ELF-1 (cell line): ENCODE results near the gene MALRD1.

Experiments used
- DNase-seq: peaks from one replicate; pipeline ENCODE4 v3.0.0-alpha.2; 2016; ENCODE audit warnings: low read depth, low spot score

MALRD1 gene

DNA sequence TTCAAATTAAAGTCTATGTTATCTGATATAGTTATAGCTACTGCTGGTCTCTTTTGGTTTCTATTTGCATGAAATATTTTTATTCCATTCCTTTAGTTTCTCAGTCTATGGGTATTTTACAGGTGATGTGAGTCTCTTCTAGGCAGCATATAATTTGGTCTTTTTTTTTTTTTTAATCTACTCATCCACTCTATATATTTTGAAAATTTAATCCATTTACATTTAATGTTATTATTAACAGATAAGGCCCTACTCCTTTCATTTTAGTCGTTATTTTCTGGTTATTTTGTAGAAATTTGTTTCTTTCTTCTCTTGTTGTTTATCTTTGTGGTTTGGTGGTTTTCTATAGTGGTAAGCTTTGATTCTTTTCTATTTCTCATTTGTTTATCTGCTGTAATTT, 58.8 kb downstream of the MALRD1 start:
- DNase-seq: no peak

- no peak for DNase-seq
These were observed 63.1 kb downstream of the MALRD1 start for GRCh38 chr10:19111501-19112267.

- no peak for DNase-seq
These were observed 68.8 kb downstream of the MALRD1 start for GRCh38 chr10:19117438-19117837.

GRCh38 chr10:19119191-19119590, 70.6 kb downstream of the MALRD1 start:
- peak; percentile 43 for DNase-seq

GRCh38 chr10:19120381-19120908, 71.8 kb downstream of the MALRD1 start:
- no peak for DNase-seq

DNA sequence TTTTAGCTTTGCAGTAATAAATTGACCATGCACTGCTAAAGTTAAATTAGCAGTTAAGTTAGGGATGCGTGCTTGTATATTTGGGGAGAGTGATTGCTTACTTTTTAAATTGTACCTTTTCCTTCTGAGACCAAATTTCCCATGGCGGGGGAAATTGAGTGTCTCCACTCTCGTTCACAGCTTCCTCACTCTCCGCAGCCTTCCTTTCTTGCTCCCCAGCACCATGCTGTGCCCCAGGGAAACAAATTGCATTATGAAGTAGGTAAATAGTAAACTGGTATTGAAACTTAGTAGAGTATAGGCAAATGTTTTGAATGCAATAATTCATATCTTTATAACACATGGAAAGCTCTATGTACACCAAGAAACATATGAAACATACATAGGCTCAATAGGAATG, 85.4 kb downstream of the MALRD1 start:
- DNase-seq: no peak

- DNase-seq: no peak
These were observed 94.4 kb downstream of the MALRD1 start for GRCh38 chr10:19142967-19143366.

DNA sequence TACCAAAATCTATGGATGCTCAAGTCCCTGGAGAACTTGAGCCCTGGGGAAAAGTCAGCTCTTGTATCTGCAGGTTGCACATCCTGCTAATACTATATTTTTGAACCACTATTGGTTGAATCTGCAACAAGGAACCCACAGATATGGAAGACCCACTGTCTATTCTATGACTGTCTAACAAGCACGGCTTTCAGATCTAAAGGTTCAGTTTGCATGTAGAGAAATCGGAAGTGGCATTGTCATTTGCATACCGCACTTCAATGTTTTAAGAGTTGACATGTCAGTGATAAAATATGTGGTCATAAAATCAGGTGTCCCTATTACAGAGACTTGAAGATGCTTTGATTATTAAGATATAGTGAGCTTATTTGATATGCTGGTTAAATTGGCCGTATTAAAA, 95.6 kb downstream of the MALRD1 start:
- DNase-seq: no peak

- no peak for DNase-seq
These were observed 105.8 kb downstream of the MALRD1 start for GRCh38 chr10:19154375-19154774.

GRCh38 chr10:19158358-19158757, 109.8 kb downstream of the MALRD1 start:
- no peak for DNase-seq

DNA sequence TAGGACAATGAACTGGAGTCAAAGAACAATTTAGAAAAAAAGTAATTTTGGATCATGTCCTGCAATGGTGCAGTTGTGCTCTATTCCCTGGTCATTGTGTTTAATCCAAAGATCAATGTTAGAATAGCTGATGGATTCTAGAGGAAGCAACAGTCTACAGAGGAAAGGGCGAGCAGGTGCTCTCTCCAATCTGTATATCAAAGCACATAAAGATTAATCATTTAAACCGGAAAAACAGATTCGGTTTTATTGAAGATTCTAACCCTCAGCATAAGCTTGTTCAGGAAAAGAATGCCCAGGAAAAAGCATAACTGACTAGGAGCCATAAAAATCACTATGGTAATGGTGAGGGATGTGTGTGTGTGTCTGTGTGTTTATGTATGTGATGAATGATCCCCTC, 110.3 kb downstream of the MALRD1 start:
- DNase-seq: no peak

- no peak for DNase-seq
These were observed 115.9 kb downstream of the MALRD1 start for GRCh38 chr10:19164461-19164860.

DNA sequence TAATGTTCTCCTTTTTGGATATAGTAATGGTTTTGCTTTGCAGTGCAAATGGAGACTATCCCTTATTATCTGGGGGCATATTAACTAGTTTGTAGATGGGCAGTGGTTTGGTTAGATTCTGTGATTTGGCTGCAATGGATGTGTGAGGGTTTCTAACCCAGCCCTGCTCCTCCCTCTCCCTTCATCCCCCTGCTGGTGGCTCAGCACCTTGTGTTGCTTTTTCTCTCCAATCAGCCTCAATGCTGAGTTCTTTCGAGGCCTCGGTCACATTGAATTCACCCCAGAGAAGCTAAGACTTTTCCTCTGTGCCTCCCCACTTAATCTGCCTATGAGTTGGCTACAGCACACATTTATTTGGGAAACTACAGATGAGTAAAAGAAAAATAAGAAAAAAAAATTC, 120.0 kb downstream of the MALRD1 start:
- DNase-seq: peak; percentile 8

GRCh38 chr10:19169041-19169440, 120.4 kb downstream of the MALRD1 start:
- DNase-seq: no peak

DNA sequence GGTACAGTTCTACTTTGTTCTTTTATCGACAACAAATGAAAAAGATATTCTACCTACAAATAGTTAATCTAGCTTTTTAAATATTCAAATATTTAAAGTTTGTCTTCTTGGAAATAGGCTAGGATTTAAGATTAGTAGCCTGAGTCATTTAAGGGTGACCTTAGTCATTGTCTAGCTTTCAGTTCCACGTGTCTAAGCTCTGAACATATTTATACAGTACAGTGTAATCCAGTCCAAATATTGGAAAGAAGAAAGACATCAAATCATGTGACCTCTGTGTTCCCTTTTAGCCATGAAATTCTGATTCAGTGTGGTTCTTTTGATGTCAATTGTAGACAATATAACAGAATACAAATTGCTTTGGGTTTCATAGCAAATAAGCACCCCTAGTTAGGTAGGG, 121.1 kb downstream of the MALRD1 start:
- DNase-seq: no peak

- DNase-seq: no peak
These were observed 130.1 kb downstream of the MALRD1 start for GRCh38 chr10:19178675-19179074.

- DNase-seq: no peak
These were observed 136.3 kb downstream of the MALRD1 start for GRCh38 chr10:19184891-19185290.

DNA sequence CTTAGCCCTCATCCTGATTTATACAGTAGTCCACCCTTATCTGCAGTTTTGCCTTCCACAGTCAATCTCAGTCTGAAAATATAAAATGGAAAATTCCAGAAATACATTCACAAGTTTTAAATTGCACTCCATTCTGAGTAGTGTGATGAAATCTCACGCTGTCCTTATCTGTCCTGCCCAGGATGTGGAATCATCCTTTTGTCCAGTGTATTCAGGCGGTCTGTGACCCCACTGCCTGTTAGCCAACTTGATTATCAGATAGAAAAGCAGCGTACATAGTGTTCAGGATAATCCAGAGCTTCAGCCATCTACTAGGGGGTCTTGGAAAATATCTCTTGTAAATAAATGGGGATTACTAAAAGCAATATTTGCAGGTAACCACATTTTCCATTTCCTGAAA, 146.3 kb downstream of the MALRD1 start:
- DNase-seq: no peak

DNA sequence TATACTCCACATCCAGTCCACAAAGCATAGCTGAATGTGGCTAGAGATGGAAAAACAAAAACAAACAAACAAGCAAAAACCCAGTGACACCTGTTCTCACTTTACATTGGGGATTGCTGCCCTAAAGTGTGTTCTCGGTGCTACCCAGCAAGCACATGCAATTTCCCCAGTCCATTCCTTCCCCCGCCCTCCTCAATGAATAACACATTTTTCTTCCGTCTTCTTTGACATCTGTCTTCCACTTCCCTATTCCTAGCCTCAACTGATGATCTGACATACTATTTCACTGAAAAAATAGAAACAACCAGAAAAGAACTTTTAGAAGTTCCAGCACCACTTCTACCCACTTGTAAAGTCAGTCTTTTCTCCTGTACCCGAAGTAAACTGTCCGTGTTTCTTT, 147.1 kb downstream of the MALRD1 start:
- DNase-seq: no peak

DNA sequence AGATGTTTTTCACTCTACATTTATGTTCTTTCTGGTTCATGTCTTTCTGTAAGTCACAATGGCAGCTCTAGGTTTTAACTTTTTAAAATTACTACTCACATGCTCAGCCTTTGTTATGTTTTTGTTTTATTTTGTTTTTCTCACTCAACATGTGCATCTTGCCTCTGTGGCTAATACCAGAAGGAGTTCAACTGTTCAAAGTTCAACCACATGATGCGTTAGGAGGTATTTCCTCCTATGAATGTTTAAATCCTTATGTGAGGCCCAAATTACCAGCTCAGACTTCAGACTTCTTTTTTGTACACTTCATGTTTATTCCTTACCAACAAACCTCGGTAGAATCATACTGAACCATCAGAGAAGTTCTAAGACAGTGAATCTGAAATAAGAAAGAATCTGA, 151.6 kb downstream of the MALRD1 start:
- no peak for DNase-seq

DNA sequence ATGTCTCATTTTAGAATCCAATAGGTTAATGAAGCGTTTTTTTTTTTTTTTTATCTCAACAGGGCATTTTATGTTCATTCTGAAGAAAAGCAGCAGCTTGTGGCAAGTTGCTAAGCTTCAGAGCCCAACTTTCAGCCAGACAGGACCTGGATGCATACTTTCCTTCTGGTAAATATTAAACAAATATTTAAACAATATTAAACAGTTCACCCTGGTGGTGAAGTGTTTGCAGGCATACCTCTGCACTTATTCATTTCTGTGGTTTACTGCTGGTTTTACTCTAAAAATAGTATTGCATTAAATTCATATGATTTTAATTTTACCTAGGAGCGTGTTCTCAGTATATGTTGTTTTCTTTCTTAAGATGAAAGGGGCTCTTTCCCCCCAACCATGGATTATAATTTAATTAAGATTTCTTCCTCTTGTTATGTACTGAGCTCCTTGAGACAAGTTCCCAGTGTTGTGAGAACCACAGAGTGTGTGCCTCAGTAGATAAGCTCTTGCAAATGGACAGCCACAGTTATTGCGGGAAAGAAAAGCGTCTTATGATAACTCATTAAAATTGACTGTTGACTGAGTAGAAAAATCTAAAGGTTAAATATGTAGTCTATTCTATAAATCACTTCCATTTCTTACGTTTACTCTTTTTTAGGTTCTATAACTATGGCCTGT, 155.8 kb downstream of the MALRD1 start:
- DNase-seq: no peak

DNA sequence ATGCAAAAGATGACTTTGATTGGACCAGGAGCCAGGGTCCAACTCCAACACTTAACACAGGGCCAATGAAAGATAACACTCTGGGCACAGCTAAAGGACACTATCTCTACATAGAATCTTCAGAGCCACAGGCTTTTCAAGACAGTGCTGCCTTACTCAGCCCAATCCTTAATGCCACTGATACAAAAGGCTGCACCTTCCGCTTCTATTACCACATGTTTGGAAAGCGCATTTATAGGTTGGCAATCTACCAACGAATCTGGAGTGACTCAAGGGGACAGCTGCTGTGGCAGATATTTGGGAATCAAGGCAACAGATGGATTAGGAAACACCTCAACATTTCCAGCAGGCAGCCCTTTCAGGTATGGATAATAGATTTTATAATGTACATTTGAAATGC, 160.7 kb downstream of the MALRD1 start:
- DNase-seq: no peak

- DNase-seq: no peak
These were observed 164.0 kb downstream of the MALRD1 start for GRCh38 chr10:19212590-19212989.
